Vagina (tissue), 2 donors: Measurements from ENCODE around the gene GNGT2.

Source experiments
- POLR2A ChIP-seq, 2 donors: fragments of 450-650 bp; IDR thresholded peaks; one replicate each; pipeline ENCODE4 v1.6.1; 2017; ENCODE audit warnings: antibody characterized with exemption in 2 of 2, mild to moderate bottlenecking in 2 of 2, moderate library complexity in 2 of 2
- TF ChIP-seq, protein P1 (sequence below), 3 experiments: fragments of 450-650 bp in 2 of 3; fragments of 200-600 bp in 1 of 3; sonication (generic) in 1 of 3; IDR thresholded peaks; one replicate each; pipeline ENCODE4 v1.5.1; 2017 to 2019; ENCODE audit warnings: antibody characterized with exemption in 3 of 3, mild to moderate bottlenecking in 2 of 3, moderate library complexity in 2 of 3

DNA sequence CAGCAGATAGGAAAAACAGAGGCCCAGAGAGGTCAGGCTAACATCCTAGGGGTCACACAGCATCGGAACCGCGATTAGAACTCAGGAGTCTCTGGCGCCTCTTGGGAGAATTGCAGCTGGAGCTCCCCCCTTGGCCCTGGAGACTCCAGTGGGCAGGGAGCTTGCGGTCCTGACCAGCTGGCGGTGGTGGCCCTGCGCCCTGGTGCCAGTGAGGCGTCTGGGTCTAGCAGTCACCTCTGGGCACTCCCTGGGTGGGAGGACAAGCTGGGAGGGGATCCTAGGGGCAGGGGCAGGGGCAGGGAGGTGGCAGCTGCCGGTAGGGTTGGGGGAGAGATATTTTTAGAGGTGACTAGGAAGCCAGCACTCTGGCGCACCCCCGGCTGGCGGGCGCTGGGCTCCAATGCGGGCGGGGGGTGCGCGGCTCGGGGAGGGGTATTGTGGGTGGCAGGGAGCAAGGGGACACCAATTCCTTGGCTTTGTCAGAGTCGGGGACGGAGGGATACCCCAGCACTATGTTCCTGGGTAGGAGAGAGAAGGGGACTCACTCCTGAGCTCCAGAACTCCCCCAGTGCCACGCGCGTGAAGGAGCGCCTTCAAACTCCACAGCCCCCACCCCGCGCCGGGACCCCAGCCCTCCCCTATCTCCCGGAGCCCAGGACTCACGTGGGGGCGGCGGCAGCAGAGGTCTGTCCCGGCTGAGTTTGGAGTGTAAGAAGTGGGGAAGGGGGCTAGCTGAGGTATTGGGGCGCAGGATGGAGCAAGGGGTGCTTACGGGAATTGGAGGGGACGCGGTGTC lies 19.6 kb upstream of the GNGT2 start:
- TF ChIP-seq, protein P1, sequence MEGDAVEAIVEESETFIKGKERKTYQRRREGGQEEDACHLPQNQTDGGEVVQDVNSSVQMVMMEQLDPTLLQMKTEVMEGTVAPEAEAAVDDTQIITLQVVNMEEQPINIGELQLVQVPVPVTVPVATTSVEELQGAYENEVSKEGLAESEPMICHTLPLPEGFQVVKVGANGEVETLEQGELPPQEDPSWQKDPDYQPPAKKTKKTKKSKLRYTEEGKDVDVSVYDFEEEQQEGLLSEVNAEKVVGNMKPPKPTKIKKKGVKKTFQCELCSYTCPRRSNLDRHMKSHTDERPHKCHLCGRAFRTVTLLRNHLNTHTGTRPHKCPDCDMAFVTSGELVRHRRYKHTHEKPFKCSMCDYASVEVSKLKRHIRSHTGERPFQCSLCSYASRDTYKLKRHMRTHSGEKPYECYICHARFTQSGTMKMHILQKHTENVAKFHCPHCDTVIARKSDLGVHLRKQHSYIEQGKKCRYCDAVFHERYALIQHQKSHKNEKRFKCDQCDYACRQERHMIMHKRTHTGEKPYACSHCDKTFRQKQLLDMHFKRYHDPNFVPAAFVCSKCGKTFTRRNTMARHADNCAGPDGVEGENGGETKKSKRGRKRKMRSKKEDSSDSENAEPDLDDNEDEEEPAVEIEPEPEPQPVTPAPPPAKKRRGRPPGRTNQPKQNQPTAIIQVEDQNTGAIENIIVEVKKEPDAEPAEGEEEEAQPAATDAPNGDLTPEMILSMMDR (IDR thresholded peaks at IDR 0.05), result no peak
- TF ChIP-seq POLR2A (IDR thresholded peaks at IDR 0.05), result no peak
